HL-60 (cell line): ENCODE measurements around the gene PPHLN1.

ENCODE experiments used
- CTCF ChIP-seq: IDR thresholded peaks from one replicate; pipeline ENCODE4 v1.5.1; 2011; ENCODE audit warnings: low read length, control low read depth, inconsistent platforms; ENCODE audit not compliant: insufficient read depth
- GABPA ChIP-seq: IDR thresholded peaks from 2 replicates; pipeline ENCODE4 v1.6.1; 2012; ENCODE audit warnings: low read depth
- POLR2AphosphoS5 ChIP-seq: IDR thresholded peaks from 2 replicates; pipeline ENCODE4 v1.6.1; 2012; ENCODE audit warnings: low read depth
- SPI1 ChIP-seq: IDR thresholded peaks from 2 replicates; pipeline ENCODE4 v1.6.1; 2012; ENCODE audit warnings: low read depth, mild to moderate bottlenecking, borderline replicate concordance

- TF ChIP-seq CTCF (no peak), POLR2AphosphoS5 (no peak), GABPA (no peak), SPI1 (no peak)
Observed at GRCh38 chr12:42315108-42315507, 10.9 kb upstream of the PPHLN1 start.
